GM10266 (cell line): ENCODE measurements around the gene DRC1.

ENCODE experiments used
- DNase-seq: peaks from one replicate; pipeline ENCODE4 v3.0.0; 2012; ENCODE audit errors: extremely low spot score
- CTCF ChIP-seq: IDR thresholded peaks from 2 replicates; pipeline ENCODE4 v1.5.1; 2012; ENCODE audit warnings: mild to moderate bottlenecking, low read depth; ENCODE audit not compliant: control insufficient read depth, insufficient read depth; ENCODE audit errors: missing control alignments

Gene DRC1

DNA sequence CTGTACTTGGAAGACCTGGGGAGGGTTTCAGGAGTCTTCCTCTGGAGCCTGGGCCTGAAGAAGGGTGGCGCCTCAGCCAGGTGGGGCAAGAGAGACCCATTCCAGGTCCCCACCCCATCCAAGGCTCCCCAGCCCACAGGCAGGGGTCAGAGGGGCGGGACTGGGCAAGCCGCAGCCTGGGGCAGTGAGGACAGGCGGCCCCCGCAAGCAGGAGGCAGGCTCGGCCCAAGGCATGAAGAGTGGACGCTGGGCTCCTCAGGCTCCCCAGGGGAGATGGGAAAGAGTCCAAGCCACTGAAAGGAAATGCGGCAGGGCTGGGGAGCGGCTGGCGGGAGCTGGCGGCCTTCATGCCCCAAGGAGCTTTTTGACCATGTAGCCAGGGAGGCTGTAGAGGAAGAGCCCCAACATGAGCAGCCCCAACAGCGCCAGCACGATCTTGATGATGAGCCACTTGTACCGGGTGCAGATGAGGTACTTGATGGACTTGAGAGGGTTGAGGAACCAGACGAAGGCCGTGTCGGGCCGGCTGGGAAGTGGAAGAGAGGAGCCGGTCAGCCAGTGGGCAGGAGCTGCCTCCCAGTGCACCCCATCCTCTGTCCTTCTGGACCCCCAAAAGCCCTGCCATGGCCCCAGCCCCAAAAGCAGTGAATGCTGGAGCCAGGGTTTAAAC, 56.1 kb downstream of the DRC1 start:
- no peak for TF ChIP-seq CTCF
- no peak for DNase-seq

- TF ChIP-seq CTCF, result no peak
- no peak for DNase-seq
Observed at GRCh38 chr2:26458365-26459042, 56.8 kb downstream of the DRC1 start.

DNA sequence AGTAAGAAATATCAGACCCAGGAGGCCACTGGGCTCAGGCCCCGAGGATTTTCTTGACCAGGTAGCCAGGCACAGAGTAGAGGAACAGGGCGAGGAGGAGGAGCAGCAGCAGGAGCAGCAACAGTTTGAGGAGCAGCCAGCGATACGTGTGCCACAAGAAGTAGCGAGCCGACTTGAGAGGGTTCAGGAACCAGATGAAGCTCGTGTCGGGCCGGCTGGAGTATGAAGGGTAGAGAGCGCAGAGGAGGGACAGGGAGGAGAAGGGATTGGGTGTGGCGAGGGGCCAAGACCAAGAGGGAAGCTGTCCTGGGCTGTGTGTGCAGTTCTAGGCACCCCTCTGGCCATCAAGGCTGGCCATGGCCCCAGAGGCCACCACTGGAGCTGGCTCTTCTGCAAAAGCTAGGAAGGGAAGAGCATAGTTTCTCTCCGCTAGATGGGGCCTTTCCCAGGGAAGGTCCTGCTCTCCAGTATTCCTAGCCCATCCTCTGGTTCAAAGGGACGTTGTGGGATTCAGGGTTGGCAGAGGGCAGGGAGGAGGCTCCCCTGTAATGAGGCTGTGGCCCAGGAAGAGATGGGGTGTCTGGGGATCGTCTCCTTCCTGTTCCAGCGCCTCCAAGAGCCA, 58.4 kb downstream of the DRC1 start:
- no peak for TF ChIP-seq CTCF
- DNase-seq, result no peak

GRCh38 chr2:26460613-26461031, 58.9 kb downstream of the DRC1 start:
- TF ChIP-seq CTCF, result no peak
- DNase-seq, result no peak

DNA sequence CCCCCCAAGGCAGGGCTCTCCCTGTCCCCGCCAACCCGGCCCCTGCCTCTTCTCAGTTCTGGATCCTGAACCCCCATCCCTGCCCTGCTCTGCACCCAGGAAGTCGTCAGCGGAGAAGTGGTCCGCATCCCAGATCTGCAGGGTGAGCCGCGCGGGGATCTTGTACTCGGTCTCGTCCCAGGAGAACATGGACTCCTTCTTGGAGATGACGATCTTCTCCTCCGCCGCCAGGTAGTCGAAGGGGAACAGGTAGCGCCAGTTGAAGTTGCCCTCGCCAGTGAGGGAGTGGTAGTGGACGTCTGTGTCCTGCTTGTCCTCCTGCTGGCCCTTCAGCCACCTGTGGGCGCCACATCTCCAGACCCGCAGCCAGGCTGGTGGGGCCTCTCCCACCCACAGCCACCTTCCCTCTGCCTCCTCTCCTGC, 59.9 kb downstream of the DRC1 start:
- TF ChIP-seq CTCF, result no peak
- DNase-seq, result no peak

DNA sequence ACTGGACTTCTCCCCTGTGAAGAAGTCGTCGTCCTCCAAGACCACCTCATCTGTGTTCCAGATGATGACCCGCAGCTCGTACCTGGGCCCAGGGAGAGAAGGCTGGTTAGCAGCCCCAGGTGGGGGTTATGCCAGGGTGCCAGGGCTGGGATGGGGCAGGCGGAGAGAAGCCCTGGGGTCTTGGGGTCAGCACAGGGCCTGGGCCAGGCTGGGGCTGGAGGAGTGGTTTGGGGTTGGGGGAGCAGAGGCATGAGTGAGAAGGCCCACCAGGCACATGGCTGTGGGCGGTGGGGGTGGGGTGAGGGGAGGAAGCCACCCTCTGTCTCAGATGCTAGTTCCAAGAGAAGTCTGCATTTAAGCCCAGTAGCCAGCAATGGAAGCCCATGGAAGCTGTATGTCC, 60.4 kb downstream of the DRC1 start:
- DNase-seq, result no peak
- TF ChIP-seq CTCF, result no peak

GRCh38 chr2:26462511-26463243, 61.0 kb downstream of the DRC1 start:
- no peak for DNase-seq
- TF ChIP-seq CTCF, result peak; percentile 45
